Endothelial cell of umbilical vein (primary cell): ENCODE results near the gene PDE6B. TPM values are rescaled to one million over a fixed set of nuclear protein-coding genes. Genes with fewer than 3 reads are reported as not detected.

ENCODE experiments used
- BruUV-seq: library from RNA; stranded (reverse); fragments of 400-500 nt; replicated peaks from 2 replicates; lab custom pipeline; 2021; lab: Mats Ljungman, UMichigan
- CTCF ChIA-PET: fragments of 300-600, 350-600 bp; sonication (Branson Sonifier 250); formaldehyde crosslinking; loops from one replicate; lab custom pipeline; 2021; ENCODE audit warnings: antibody characterized with exemption, inconsistent platforms; lab: Charles Lee
- POLR2A ChIA-PET: fragments of 300-600, 350-600 bp; sonication (Branson Sonifier 250); formaldehyde crosslinking; loops from one replicate; lab custom pipeline; 2021; ENCODE audit warnings: antibody characterized with exemption, inconsistent platforms; lab: Charles Lee
- DNase-seq: peaks from one replicate; pipeline ENCODE4 v3.0.0-alpha.2; 2011; ENCODE audit warnings: low read depth, low spot score
- FAIRE-seq: peaks from 2 replicates; lab custom pipeline; 2011; peaks lifted over from hg19 to GRCh38; lab: Jason Lieb, UNC
- H2AFZ ChIP-seq: 2 replicates; pipeline ENCODE4 v1.6.0; 2012; ENCODE audit warnings: low read depth, low read length, control low read depth, inconsistent platforms
- H3K27ac ChIP-seq: 2 replicates; pipeline ENCODE4 v1.5.1; 2011; ENCODE audit warnings: low read depth, mild to moderate bottlenecking, control low read depth, low read length, moderate library complexity; ENCODE audit not compliant: insufficient read depth
- H3K27me3 ChIP-seq, 2 experiments: 2 replicates each; pipeline versions ENCODE4 v1.6.0 to v1.6.1; 2011; ENCODE audit warnings: low read length in 2 of 2, mixed read lengths in 1 of 2; ENCODE audit not compliant: control insufficient read depth in 2 of 2, insufficient read depth in 2 of 2
- H3K36me3 ChIP-seq, 2 experiments: 2 replicates in 1 of 2; 3 replicates in 1 of 2; pipeline ENCODE4 v1.5.1; 2011; ENCODE audit warnings: low read length in 2 of 2, mild to moderate bottlenecking in 1 of 2, moderate library complexity in 1 of 2; ENCODE audit not compliant: control insufficient read depth in 2 of 2, insufficient read depth in 2 of 2; ENCODE audit errors: extremely low read depth in 1 of 2
- H3K4me1 ChIP-seq: 3 replicates; pipeline ENCODE4 v1.5.1; 2011; ENCODE audit warnings: mild to moderate bottlenecking, low read length; ENCODE audit not compliant: control insufficient read depth, insufficient read depth; ENCODE audit errors: extremely low read depth
- H3K4me2 ChIP-seq: 2 replicates; pipeline ENCODE4 v1.6.1; 2011; ENCODE audit warnings: low read length, control low read depth, mixed read lengths; ENCODE audit not compliant: insufficient read depth
- H3K4me3 ChIP-seq, 3 experiments: fragments of 200-600 bp in 1 of 3; sonication (generic), shearing (Covaris generic) in 1 of 3; replicated peaks in 1 of 3; 2 replicates each; pipeline ENCODE4 v1.5.1; 2011 to 2016; ENCODE audit warnings: control low read depth in 3 of 3, low read length in 3 of 3, mild to moderate bottlenecking in 2 of 3, inconsistent platforms in 1 of 3, low read depth in 1 of 3, moderate library complexity in 1 of 3; ENCODE audit not compliant: insufficient read depth in 1 of 3
- H3K79me2 ChIP-seq: 2 replicates; pipeline ENCODE4 v1.6.0; 2012; ENCODE audit warnings: low read length, inconsistent platforms; ENCODE audit not compliant: control insufficient read depth, insufficient read depth
- H3K9ac ChIP-seq: replicated peaks from 2 replicates; pipeline ENCODE3; 2011; ENCODE audit warnings: low read length, control low read depth; ENCODE audit not compliant: insufficient read depth; ENCODE audit errors: extremely low read depth
- H3K9me1 ChIP-seq: replicated peaks from 3 replicates; pipeline ENCODE4 v1.6.0; 2011; ENCODE audit warnings: mild to moderate bottlenecking, low read length; ENCODE audit not compliant: control insufficient read depth, insufficient read depth; ENCODE audit errors: extremely low read depth
- H3K9me3 ChIP-seq: replicated peaks from 2 replicates; pipeline ENCODE4 v1.5.1; 2012; ENCODE audit warnings: low read length, inconsistent platforms; ENCODE audit not compliant: control insufficient read depth, insufficient read depth
- H4K20me1 ChIP-seq: replicated peaks from 2 replicates; pipeline ENCODE3; 2011; ENCODE audit warnings: mild to moderate bottlenecking, low read length; ENCODE audit not compliant: control insufficient read depth, insufficient read depth; ENCODE audit errors: extremely low read depth
- CTCF ChIP-seq, 2 donors: IDR thresholded peaks; 1 replicate in 1 of 2; 2 replicates in 1 of 2; pipeline ENCODE4 v1.5.1; 2011; ENCODE audit warnings: low read length in 2 of 2, mild to moderate bottlenecking in 2 of 2, moderate library complexity in 2 of 2, control low read depth in 1 of 2, inconsistent platforms in 1 of 2, low read depth in 1 of 2; ENCODE audit not compliant: insufficient read depth in 1 of 2; ENCODE audit errors: extremely low read depth in 1 of 2
- EZH2 ChIP-seq: IDR thresholded peaks from 2 replicates; pipeline ENCODE4 v1.6.1; 2012; ENCODE audit warnings: borderline replicate concordance, low read depth, mild to moderate bottlenecking, moderate library complexity, low read length, inconsistent platforms; ENCODE audit not compliant: severe bottlenecking
- FOS ChIP-seq: IDR thresholded peaks from 2 replicates; pipeline ENCODE4 v1.6.1; 2011; ENCODE audit warnings: mild to moderate bottlenecking, low read length, moderate library complexity, borderline replicate concordance; ENCODE audit not compliant: insufficient read depth
- GATA2 ChIP-seq: IDR thresholded peaks from 2 replicates; pipeline ENCODE4 v1.7.0; 2011; ENCODE audit warnings: low read depth, mild to moderate bottlenecking, moderate library complexity, mixed read lengths, low read length; ENCODE audit not compliant: insufficient read length, insufficient read depth
- JUN ChIP-seq: IDR thresholded peaks from 2 replicates; pipeline ENCODE4 v1.6.1; 2011; ENCODE audit warnings: borderline replicate concordance, low read depth; ENCODE audit not compliant: insufficient read length, insufficient read depth
- MAX ChIP-seq: IDR thresholded peaks from 2 replicates; pipeline ENCODE4 v1.6.1; 2011; ENCODE audit not compliant: insufficient read depth, insufficient read length
- MYC ChIP-seq: IDR thresholded peaks from one replicate; pipeline ENCODE4 v1.6.1; 2011; ENCODE audit warnings: mild to moderate bottlenecking, low read depth, low read length
- POLR2A ChIP-seq: IDR thresholded peaks from 2 replicates; pipeline ENCODE4 v1.6.1; 2012; ENCODE audit warnings: low read depth, mild to moderate bottlenecking, control low read depth, low read length
- POLR2AphosphoS5 ChIP-seq: IDR thresholded peaks from 2 replicates; pipeline ENCODE4 v1.6.1; 2012; ENCODE audit warnings: low read depth, mild to moderate bottlenecking, control low read depth, low read length, moderate library complexity; ENCODE audit not compliant: insufficient read depth
- dilution Hi-C: fragments of 300-500 bp; cut with MboI; formaldehyde crosslinking; loops from one replicate; pipeline ENCODE4 v1.15.0; 2019; ENCODE audit warnings: low sequenced_read_pairs; ENCODE audit not compliant: extremely low pct_ligation_motif_present
- intact Hi-C: fragments of 100-400 bp; cut with micrococcal nuclease; formaldehyde crosslinking; loops from one replicate; pipeline ENCODE4 v1.10.0; 2022
- polyA plus RNA-seq, 4 experiments: library from polyadenylated mRNA; depleted of rRNA in 3 of 4; stranded (reverse) in 3 of 4; unstranded in 1 of 4; fragments of >200 nt; gene quantifications; 2 replicates each; pipeline versions ENCODE4 v1.2.1 to v1.2.3, GENCODE V29; 2011 to 2012; ENCODE audit warnings: missing spikeins in 1 of 4
- total RNA-seq: library from RNA; stranded (reverse); gene quantifications from 2 replicates; pipeline ENCODE4 v1.2.3, GENCODE V29; 2021

PDE6B gene
- total and polyA plus RNA-seq, 2 donors (not counting 3 experiments of a cell fraction or from before 2014, with no cell fraction given), result 0.77 to 1.8 TPM

GRCh38 chr4:681736-682451 is 56.5 kb downstream of the PDE6B start:
- no peaks in the 10 kb centered on the region for H3K9me1 ChIP-seq
- no peaks in the 10 kb centered on the region for H3K9me3 ChIP-seq
- no peak for FAIRE-seq
- H3K4me3 ChIP-seq, result no peak overlapping the region
- no peak overlapping the region for H3K27ac ChIP-seq
- ChIA-PET POLR2A (no interaction called here), CTCF (no interaction called here)
- no peaks in the 10 kb centered on the region for H3K27me3 ChIP-seq
- TF ChIP-seq EZH2 (no peak), GATA2 (no peak), POLR2A (no peak), POLR2AphosphoS5 (no peak), FOS (no peak), MYC (no peak), CTCF (IDR thresholded peaks at IDR 0.05; ENCODE audit: extremely low read depth in 1 of 2, insufficient read depth in 1 of 2, low read depth in 1 of 2, low read length in 2 of 2) (no peak), JUN (no peak), MAX (no peak)
- H3K36me3 ChIP-seq, result no peaks in the 10 kb centered on the region
- no peak overlapping the region for H2AFZ ChIP-seq
- no peak overlapping the region for H3K9ac ChIP-seq
- no peaks in the 10 kb centered on the region for H3K79me2 ChIP-seq
- peaks cover 4% of the 10 kb centered on the region for H3K4me1 ChIP-seq
- BruUV-seq, result no TSS peak
- intact Hi-C loops, result no loop called here
- dilution Hi-C loops, result no loop called here
- H3K4me2 ChIP-seq, result no peak overlapping the region
- H4K20me1 ChIP-seq, result no peaks in the 10 kb centered on the region
- no peak for DNase-seq
